GM23338 (cell line): ENCODE measurements around the gene SYNCRIP.

Experiments
- CTCF ChIP-seq, 2 experiments: fragments of 200-600 bp in 1 of 2; sonication (generic) in 1 of 2; conservative IDR thresholded peaks; 2 replicates each; pipeline versions ENCODE4 v1.5.1 to v1.6.1; 2016 to 2017; ENCODE audit warnings: antibody characterized with exemption in 2 of 2, low read depth in 2 of 2, mild to moderate bottlenecking in 2 of 2, moderate library complexity in 1 of 2
- EZH2 ChIP-seq: fragments of 200-600 bp; sonication (generic); IDR thresholded peaks from one replicate; pipeline ENCODE4 v1.8.0; 2017; ENCODE audit warnings: antibody characterized with exemption, mild to moderate bottlenecking, low read depth; ENCODE audit not compliant: unreplicated experiment
- EZH2phosphoT487 ChIP-seq: fragments of 200-600 bp; sonication (generic); IDR thresholded peaks from one replicate; pipeline ENCODE4 v1.8.1; 2018; ENCODE audit warnings: antibody characterized with exemption; ENCODE audit not compliant: unreplicated experiment
- POLR2AphosphoS5 ChIP-seq: IDR thresholded peaks from 2 replicates; pipeline ENCODE4 v1.6.1; 2016; ENCODE audit warnings: antibody characterized with exemption, low read depth
- REST ChIP-seq: IDR thresholded peaks from one replicate; pipeline ENCODE4 v1.6.1; 2018; ENCODE audit warnings: antibody characterized with exemption; ENCODE audit not compliant: unreplicated experiment

- TF ChIP-seq CTCF (conservative IDR thresholded peaks at IDR 0.05; ENCODE audit: low read depth in 2 of 2) (no peak), EZH2 (no peak), POLR2AphosphoS5 (peak; percentile 100), REST (peak; percentile 21), EZH2phosphoT487 (no peak)
These were observed 36.1 kb upstream of the SYNCRIP start for GRCh38 chr6:85678602-85679444.
